Measurements from ENCODE around the gene TRPM8.

- TF ChIP-seq, protein P1, sequence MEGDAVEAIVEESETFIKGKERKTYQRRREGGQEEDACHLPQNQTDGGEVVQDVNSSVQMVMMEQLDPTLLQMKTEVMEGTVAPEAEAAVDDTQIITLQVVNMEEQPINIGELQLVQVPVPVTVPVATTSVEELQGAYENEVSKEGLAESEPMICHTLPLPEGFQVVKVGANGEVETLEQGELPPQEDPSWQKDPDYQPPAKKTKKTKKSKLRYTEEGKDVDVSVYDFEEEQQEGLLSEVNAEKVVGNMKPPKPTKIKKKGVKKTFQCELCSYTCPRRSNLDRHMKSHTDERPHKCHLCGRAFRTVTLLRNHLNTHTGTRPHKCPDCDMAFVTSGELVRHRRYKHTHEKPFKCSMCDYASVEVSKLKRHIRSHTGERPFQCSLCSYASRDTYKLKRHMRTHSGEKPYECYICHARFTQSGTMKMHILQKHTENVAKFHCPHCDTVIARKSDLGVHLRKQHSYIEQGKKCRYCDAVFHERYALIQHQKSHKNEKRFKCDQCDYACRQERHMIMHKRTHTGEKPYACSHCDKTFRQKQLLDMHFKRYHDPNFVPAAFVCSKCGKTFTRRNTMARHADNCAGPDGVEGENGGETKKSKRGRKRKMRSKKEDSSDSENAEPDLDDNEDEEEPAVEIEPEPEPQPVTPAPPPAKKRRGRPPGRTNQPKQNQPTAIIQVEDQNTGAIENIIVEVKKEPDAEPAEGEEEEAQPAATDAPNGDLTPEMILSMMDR (IDR thresholded peaks at IDR 0.05; ENCODE audit: poor library complexity): no peak
- no peak for TF ChIP-seq EZH2 (IDR thresholded peaks at IDR 0.05; ENCODE audit: borderline replicate concordance)
- no peak for TF ChIP-seq EZH2phosphoT487 (IDR thresholded peaks at IDR 0.05; ENCODE audit: low read depth, severe bottlenecking, unreplicated experiment)
Observed at GRCh38 chr2:234061624-234062257, 144.6 kb downstream of the TRPM8 start.
